ENCODE measurements around the gene BRCA1.
"Not testable (repeated sequence)": the region's sequence is repeated elsewhere in the genome, so short reads cannot be mapped to it uniquely, and the experiment has no call there.

BRCA1 gene

GRCh38 chr17:43153197-43153835 lies 28.2 kb upstream of the BRCA1 start:
- not testable (repeated sequence) for H3K4me1 ChIP-seq (ENCODE audit: control insufficient read depth, insufficient read depth, low read length); H3K9me3 ChIP-seq (ENCODE audit: control insufficient read depth, insufficient read depth, low read length); H3K36me3 ChIP-seq (ENCODE audit: control insufficient read depth, insufficient read depth, low read length); H3K27ac ChIP-seq (ENCODE audit: low read length); DNase-seq (ENCODE audit: low read depth, low spot score); H3K4me3 ChIP-seq (ENCODE audit: low read length); H3K27me3 ChIP-seq (ENCODE audit: control insufficient read depth, insufficient read depth, low read length)
- no CpG with 5 or more reads among the region's 3 CpGs for WGBS (ENCODE audit: insufficient coverage, insufficient read length)

GRCh38 chr17:43151880-43152456 lies 26.8 kb upstream of the BRCA1 start:
- Histone ChIP-seq H3K27ac (ENCODE audit: low read length) (no peak overlapping the region), H3K9me3 (ENCODE audit: control insufficient read depth, insufficient read depth, low read length) (no peaks in the 10 kb centered on the region), H3K4me3 (ENCODE audit: low read length) (no peak overlapping the region), H3K27me3 (ENCODE audit: control insufficient read depth, insufficient read depth, low read length) (no peaks in the 10 kb centered on the region), H3K4me1 (ENCODE audit: control insufficient read depth, insufficient read depth, low read length) (no peaks in the 10 kb centered on the region; the same call in 1 of the 2 replicates), H3K36me3 (ENCODE audit: control insufficient read depth, insufficient read depth, low read length) (no peaks in the 10 kb centered on the region)
- whole genome bisulfite sequencing (ENCODE audit: insufficient coverage, insufficient read length), result no CpG with 5 or more reads among the region's 3 CpGs
- no peak for DNase-seq (ENCODE audit: low read depth, low spot score)

GRCh38 chr17:43146649-43147048 lies 21.5 kb upstream of the BRCA1 start:
- no peaks in the 10 kb centered on the region for H3K27me3 ChIP-seq (ENCODE audit: control insufficient read depth, insufficient read depth, low read length)
- H3K27ac ChIP-seq (ENCODE audit: low read length), result no peak overlapping the region
- no peak overlapping the region for H3K4me3 ChIP-seq (ENCODE audit: low read length)
- no peak for DNase-seq (ENCODE audit: low read depth, low spot score)
- no peaks in the 10 kb centered on the region; the same call in 1 of the 2 replicates for H3K4me1 ChIP-seq (ENCODE audit: control insufficient read depth, insufficient read depth, low read length)
- H3K9me3 ChIP-seq (ENCODE audit: control insufficient read depth, insufficient read depth, low read length), result no peaks in the 10 kb centered on the region
- WGBS (ENCODE audit: insufficient coverage, insufficient read length), result no CpG with 5 or more reads among the region's 4 CpGs
- no peaks in the 10 kb centered on the region for H3K36me3 ChIP-seq (ENCODE audit: control insufficient read depth, insufficient read depth, low read length)

- no CpG with 5 or more reads among the region's 5 CpGs for WGBS (ENCODE audit: insufficient coverage, insufficient read length)
- Histone ChIP-seq H3K4me3 (ENCODE audit: low read length) (no peak overlapping the region), H3K4me1 (ENCODE audit: control insufficient read depth, insufficient read depth, low read length) (no peaks in the 10 kb centered on the region), H3K27ac (ENCODE audit: low read length) (no peak overlapping the region), H3K36me3 (ENCODE audit: control insufficient read depth, insufficient read depth, low read length) (no peaks in the 10 kb centered on the region), H3K27me3 (ENCODE audit: control insufficient read depth, insufficient read depth, low read length) (no peaks in the 10 kb centered on the region), H3K9me3 (ENCODE audit: control insufficient read depth, insufficient read depth, low read length) (no peaks in the 10 kb centered on the region)
- DNase-seq (ENCODE audit: low read depth, low spot score), result no peak
Measured at GRCh38 chr17:43143201-43143600, 18.0 kb upstream of the BRCA1 start.

DNA sequence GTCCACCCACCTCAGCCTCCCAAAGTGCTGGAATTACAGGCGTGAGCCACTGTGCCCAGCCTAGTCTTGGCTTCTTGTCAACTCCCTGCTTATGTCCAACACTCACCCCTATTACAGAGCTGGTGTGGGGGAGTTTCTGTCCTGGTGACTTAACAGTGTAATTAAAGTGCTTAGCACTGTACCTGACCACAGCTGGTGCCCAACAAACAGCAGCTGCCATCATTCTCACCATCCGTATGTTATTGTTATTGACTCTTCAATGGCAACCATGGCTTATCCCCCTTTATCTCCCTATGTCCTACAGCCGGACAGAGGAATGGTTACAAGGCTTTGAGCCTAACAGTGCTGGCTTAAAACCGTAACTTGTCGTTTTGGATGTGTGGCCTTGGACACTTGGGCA lies 17.0 kb upstream of the BRCA1 start:
- WGBS (ENCODE audit: insufficient coverage, insufficient read length), result no CpG with 5 or more reads among the region's 5 CpGs
- DNase-seq (ENCODE audit: low read depth, low spot score), result no peak

GRCh38 chr17:43140396-43141332 lies 15.5 kb upstream of the BRCA1 start:
- Histone ChIP-seq H3K27me3 (ENCODE audit: control insufficient read depth, insufficient read depth, low read length) (no peaks in the 10 kb centered on the region), H3K36me3 (ENCODE audit: control insufficient read depth, insufficient read depth, low read length) (no peaks in the 10 kb centered on the region), H3K4me1 (ENCODE audit: control insufficient read depth, insufficient read depth, low read length) (no peaks in the 10 kb centered on the region), H3K4me3 (ENCODE audit: low read length) (no peak overlapping the region), H3K9me3 (ENCODE audit: control insufficient read depth, insufficient read depth, low read length) (no peaks in the 10 kb centered on the region), H3K27ac (ENCODE audit: low read length) (no peak overlapping the region)
- no CpG with 5 or more reads among the region's 11 CpGs for WGBS (ENCODE audit: insufficient coverage, insufficient read length)
- DNase-seq (ENCODE audit: low read depth, low spot score), result no peak

More for the DNA sequence above, 17.0 kb upstream of the BRCA1 start:
- Histone ChIP-seq H3K27me3 (ENCODE audit: control insufficient read depth, insufficient read depth, low read length) (no peaks in the 10 kb centered on the region), H3K36me3 (ENCODE audit: control insufficient read depth, insufficient read depth, low read length) (no peaks in the 10 kb centered on the region), H3K27ac (ENCODE audit: low read length) (no peak overlapping the region), H3K4me1 (ENCODE audit: control insufficient read depth, insufficient read depth, low read length) (no peaks in the 10 kb centered on the region), H3K4me3 (ENCODE audit: low read length) (no peak overlapping the region), H3K9me3 (ENCODE audit: control insufficient read depth, insufficient read depth, low read length) (no peaks in the 10 kb centered on the region)

GRCh38 chr17:43138531-43138930 lies 13.4 kb upstream of the BRCA1 start:
- H3K4me1 ChIP-seq (ENCODE audit: control insufficient read depth, insufficient read depth, low read length); H3K27ac ChIP-seq (ENCODE audit: low read length); H3K4me3 ChIP-seq (ENCODE audit: low read length); H3K27me3 ChIP-seq (ENCODE audit: control insufficient read depth, insufficient read depth, low read length); H3K36me3 ChIP-seq (ENCODE audit: control insufficient read depth, insufficient read depth, low read length); DNase-seq (ENCODE audit: low read depth, low spot score); H3K9me3 ChIP-seq (ENCODE audit: control insufficient read depth, insufficient read depth, low read length): not testable (repeated sequence)
- no CpG with 5 or more reads among the region's 4 CpGs for whole genome bisulfite sequencing (ENCODE audit: insufficient coverage, insufficient read length)

GRCh38 chr17:43136574-43136973 lies 11.4 kb upstream of the BRCA1 start:
- not testable (repeated sequence) for H3K4me3 ChIP-seq (ENCODE audit: low read length); H3K27ac ChIP-seq (ENCODE audit: low read length); H3K27me3 ChIP-seq (ENCODE audit: control insufficient read depth, insufficient read depth, low read length); H3K4me1 ChIP-seq (ENCODE audit: control insufficient read depth, insufficient read depth, low read length); H3K9me3 ChIP-seq (ENCODE audit: control insufficient read depth, insufficient read depth, low read length); DNase-seq (ENCODE audit: low read depth, low spot score); H3K36me3 ChIP-seq (ENCODE audit: control insufficient read depth, insufficient read depth, low read length)
- no CpG with 5 or more reads among the region's 3 CpGs for whole genome bisulfite sequencing (ENCODE audit: insufficient coverage, insufficient read length)

DNA sequence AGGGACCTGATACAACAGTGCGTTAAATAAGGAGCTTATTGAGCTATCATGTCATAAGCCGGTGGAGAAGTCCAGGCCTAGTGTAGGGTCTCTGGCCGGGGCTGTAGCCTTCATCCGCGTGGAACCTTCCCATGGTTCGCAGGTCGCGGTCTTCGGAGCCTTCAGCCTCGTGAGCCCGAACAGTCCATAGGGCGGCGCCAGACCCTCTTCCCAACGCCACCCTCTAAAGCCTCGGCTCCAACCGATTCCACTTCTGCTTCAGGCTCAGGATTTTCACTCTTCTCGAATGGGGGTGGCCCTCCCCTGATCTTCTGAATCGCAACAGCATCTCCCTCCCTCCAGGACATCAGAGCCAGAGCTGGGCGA lies 10.3 kb upstream of the BRCA1 start:
- no peak overlapping the region for H3K27ac ChIP-seq (ENCODE audit: low read length)
- WGBS (ENCODE audit: insufficient coverage, insufficient read length), result no CpG with 5 or more reads among the region's 19 CpGs

GRCh38 chr17:43134774-43135453 lies 9.8 kb upstream of the BRCA1 start:
- Histone ChIP-seq H3K4me1 (ENCODE audit: control insufficient read depth, insufficient read depth, low read length) (no peaks in the 10 kb centered on the region), H3K27me3 (ENCODE audit: control insufficient read depth, insufficient read depth, low read length) (no peaks in the 10 kb centered on the region), H3K4me3 (ENCODE audit: low read length) (no peak overlapping the region), H3K9me3 (ENCODE audit: control insufficient read depth, insufficient read depth, low read length) (no peaks in the 10 kb centered on the region), H3K36me3 (ENCODE audit: control insufficient read depth, insufficient read depth, low read length) (no peaks in the 10 kb centered on the region; the same call in 1 of the 2 replicates), H3K27ac (ENCODE audit: low read length) (no peak overlapping the region)
- DNase-seq (ENCODE audit: low read depth, low spot score), result no peak
- WGBS (ENCODE audit: insufficient coverage, insufficient read length), result no CpG with 5 or more reads among the region's 25 CpGs

More for the DNA sequence above, 10.3 kb upstream of the BRCA1 start:
- Histone ChIP-seq H3K36me3 (ENCODE audit: control insufficient read depth, insufficient read depth, low read length) (no peaks in the 10 kb centered on the region; the same call in 1 of the 2 replicates), H3K9me3 (ENCODE audit: control insufficient read depth, insufficient read depth, low read length) (no peaks in the 10 kb centered on the region), H3K4me3 (ENCODE audit: low read length) (no peak overlapping the region), H3K27me3 (ENCODE audit: control insufficient read depth, insufficient read depth, low read length) (no peaks in the 10 kb centered on the region), H3K4me1 (ENCODE audit: control insufficient read depth, insufficient read depth, low read length) (no peaks in the 10 kb centered on the region)
- DNase-seq (ENCODE audit: low read depth, low spot score), result no peak
